Smooth muscle cell (in vitro differentiated cells): ENCODE data around the gene AHI1. TPM values are rescaled to one million over a fixed set of nuclear protein-coding genes. Genes with fewer than 3 reads are reported as not detected.

ENCODE experiments used
- DNase-seq: peaks from one replicate; lab custom pipeline; 2025; ENCODE audit not compliant: unreplicated experiment; lab: John Stamatoyannopoulos, UW
- H2AFZ ChIP-seq: fragments of 200-600 bp; sonication (generic); 2 replicates; pipeline ENCODE4 v1.6.0; 2016; ENCODE audit warnings: antibody characterized with exemption, low read depth, mild to moderate bottlenecking
- H3F3A ChIP-seq: fragments of 200-600 bp; sonication (generic); 2 replicates; pipeline ENCODE4 v1.6.0; 2017; ENCODE audit warnings: antibody characterized with exemption, low read depth
- H3K27ac ChIP-seq: fragments of 200-600 bp; sonication (generic); 2 replicates; pipeline ENCODE4 v1.5.1; 2016; ENCODE audit warnings: low read depth, mild to moderate bottlenecking
- H3K27me3 ChIP-seq: fragments of 200-600 bp; sonication (generic); 2 replicates; pipeline ENCODE4 v1.6.1; 2016; ENCODE audit warnings: low read depth, mild to moderate bottlenecking
- H3K36me3 ChIP-seq: fragments of 200-600 bp; sonication (generic); 2 replicates; pipeline ENCODE4 v1.5.1; 2016; ENCODE audit warnings: low read depth
- H3K4me1 ChIP-seq: fragments of 200-600 bp; sonication (generic); 2 replicates; pipeline ENCODE4 v1.5.1; 2016; ENCODE audit warnings: low read depth
- H3K4me2 ChIP-seq: fragments of 200-600 bp; sonication (generic); 2 replicates; pipeline ENCODE4 v1.6.0; 2016; ENCODE audit warnings: mild to moderate bottlenecking
- H3K4me3 ChIP-seq: fragments of 200-600 bp; sonication (generic); 2 replicates; pipeline ENCODE4 v1.5.1; 2016; ENCODE audit warnings: mild to moderate bottlenecking
- H3K79me2 ChIP-seq: fragments of 200-600 bp; sonication (generic); 2 replicates; pipeline ENCODE4 v1.6.0; 2016; ENCODE audit warnings: low read depth, mild to moderate bottlenecking
- H3K9ac ChIP-seq: fragments of 200-600 bp; sonication (generic); 2 replicates; pipeline ENCODE4 v1.6.0; 2016; ENCODE audit warnings: low read depth
- H3K9me3 ChIP-seq: fragments of 200-600 bp; sonication (generic); replicated peaks from 2 replicates; pipeline ENCODE4 v1.5.1; 2016; ENCODE audit warnings: low read depth
- H4K20me1 ChIP-seq: fragments of 200-600 bp; sonication (generic); 2 replicates; pipeline ENCODE4 v1.6.0; 2016; ENCODE audit warnings: low read depth
- WGBS: methylation state at CpG from one replicate; pipeline ENCODE4 v1.1.7; 2016; ENCODE audit warnings: low lambda C conversion rate; 5-methylcytosine and 5-hydroxymethylcytosine counted together
- polyA plus RNA-seq: library from polyadenylated mRNA; unstranded; fragments of >200 nt; fragmentation: Nextera tagmentation; extraction: Ambion mirVana; gene quantifications from 2 replicates; pipeline ENCODE4 v1.2.1, GENCODE V29; 2016
- total RNA-seq: library from RNA; depleted of rRNA; stranded (reverse); fragments of >200 nt; gene quantifications from 2 replicates; pipeline ENCODE4 v1.2.3, GENCODE V29; 2014
- TF ChIP-seq, protein P1 (sequence below): fragments of 200-600 bp; sonication (generic); IDR thresholded peaks from 2 replicates; pipeline ENCODE4 v1.5.1; 2017; ENCODE audit warnings: borderline replicate concordance, mild to moderate bottlenecking, antibody characterized with exemption; ENCODE audit not compliant: insufficient read depth, poor library complexity, severe bottlenecking

Gene AHI1
- 16.0 and 23.3 TPM in 2 replicates for total RNA-seq
- 18.8 and 28.0 TPM in 2 replicates for polyA plus RNA-seq

DNA sequence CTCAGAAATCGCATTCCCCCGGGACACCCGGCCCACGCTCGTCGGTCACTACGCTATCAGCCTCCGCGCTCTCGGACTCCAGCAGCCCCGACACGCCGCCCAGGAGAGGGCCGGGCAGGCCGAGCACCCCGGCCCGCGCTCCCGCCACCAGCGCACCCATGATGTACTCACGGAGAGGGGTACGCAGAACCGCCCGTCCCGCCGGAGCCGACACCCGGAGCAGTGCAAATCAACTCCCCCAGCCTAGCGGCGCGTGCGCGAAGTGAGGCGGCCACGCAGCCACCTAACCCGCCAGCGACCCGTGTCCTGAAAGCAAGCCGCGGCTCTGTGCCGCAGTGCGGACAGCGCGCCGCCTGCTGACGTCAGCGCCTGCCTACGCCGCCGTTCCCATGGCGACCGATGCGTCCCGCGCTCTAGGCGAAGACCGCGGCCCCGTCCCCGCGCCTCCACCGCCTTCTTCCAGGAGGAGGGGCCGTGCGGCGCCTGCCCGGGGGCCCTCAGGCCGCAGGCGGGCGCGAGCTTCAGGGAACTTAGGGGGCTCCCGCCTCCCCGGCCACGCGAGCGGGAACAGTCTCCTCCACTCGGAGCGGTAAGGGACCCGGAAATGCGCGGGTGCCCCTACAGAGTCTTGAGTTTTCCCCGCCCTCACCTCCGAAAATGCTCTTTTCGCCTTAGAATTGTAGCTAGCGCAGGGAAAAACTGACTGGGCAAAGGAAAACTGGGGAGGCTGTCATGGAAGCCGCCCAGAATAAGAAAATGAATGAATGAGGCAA lies at the start of gene AHI1:
AHI1 (minus strand) TSS at position 329 of the 773 bp plus-strand sequence. CDS start 5,503 bp downstream, outside the sequence.
- peak within 1 kb of the TSS; percentile 99 for H3K9ac ChIP-seq
- H3F3A ChIP-seq, result peaks cover 9% of the 10 kb centered on the region
- peaks cover 16% of the 10 kb centered on the region for H3K79me2 ChIP-seq
- H2AFZ ChIP-seq, result peak within 1 kb of the TSS; percentile 76
- no peaks in the 10 kb centered on the region for H3K36me3 ChIP-seq
- peaks cover 9% of the 10 kb centered on the region for H3K4me1 ChIP-seq
- 1% methylated on average over 72 of the region's 85 CpGs for WGBS
- H4K20me1 ChIP-seq, result no peaks in the 10 kb centered on the region
- H3K4me3 ChIP-seq, result peak within 1 kb of the TSS; percentile 83
- H3K4me2 ChIP-seq, result peak within 1 kb of the TSS; percentile 90
- H3K27ac ChIP-seq, result peak within 1 kb of the TSS; percentile 99
- no peaks in the 10 kb centered on the region for H3K27me3 ChIP-seq
- no peaks in the 10 kb centered on the region for H3K9me3 ChIP-seq
- TF ChIP-seq, protein P1, sequence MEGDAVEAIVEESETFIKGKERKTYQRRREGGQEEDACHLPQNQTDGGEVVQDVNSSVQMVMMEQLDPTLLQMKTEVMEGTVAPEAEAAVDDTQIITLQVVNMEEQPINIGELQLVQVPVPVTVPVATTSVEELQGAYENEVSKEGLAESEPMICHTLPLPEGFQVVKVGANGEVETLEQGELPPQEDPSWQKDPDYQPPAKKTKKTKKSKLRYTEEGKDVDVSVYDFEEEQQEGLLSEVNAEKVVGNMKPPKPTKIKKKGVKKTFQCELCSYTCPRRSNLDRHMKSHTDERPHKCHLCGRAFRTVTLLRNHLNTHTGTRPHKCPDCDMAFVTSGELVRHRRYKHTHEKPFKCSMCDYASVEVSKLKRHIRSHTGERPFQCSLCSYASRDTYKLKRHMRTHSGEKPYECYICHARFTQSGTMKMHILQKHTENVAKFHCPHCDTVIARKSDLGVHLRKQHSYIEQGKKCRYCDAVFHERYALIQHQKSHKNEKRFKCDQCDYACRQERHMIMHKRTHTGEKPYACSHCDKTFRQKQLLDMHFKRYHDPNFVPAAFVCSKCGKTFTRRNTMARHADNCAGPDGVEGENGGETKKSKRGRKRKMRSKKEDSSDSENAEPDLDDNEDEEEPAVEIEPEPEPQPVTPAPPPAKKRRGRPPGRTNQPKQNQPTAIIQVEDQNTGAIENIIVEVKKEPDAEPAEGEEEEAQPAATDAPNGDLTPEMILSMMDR, result no peak
- peak; percentile 84 for DNase-seq

DNA sequence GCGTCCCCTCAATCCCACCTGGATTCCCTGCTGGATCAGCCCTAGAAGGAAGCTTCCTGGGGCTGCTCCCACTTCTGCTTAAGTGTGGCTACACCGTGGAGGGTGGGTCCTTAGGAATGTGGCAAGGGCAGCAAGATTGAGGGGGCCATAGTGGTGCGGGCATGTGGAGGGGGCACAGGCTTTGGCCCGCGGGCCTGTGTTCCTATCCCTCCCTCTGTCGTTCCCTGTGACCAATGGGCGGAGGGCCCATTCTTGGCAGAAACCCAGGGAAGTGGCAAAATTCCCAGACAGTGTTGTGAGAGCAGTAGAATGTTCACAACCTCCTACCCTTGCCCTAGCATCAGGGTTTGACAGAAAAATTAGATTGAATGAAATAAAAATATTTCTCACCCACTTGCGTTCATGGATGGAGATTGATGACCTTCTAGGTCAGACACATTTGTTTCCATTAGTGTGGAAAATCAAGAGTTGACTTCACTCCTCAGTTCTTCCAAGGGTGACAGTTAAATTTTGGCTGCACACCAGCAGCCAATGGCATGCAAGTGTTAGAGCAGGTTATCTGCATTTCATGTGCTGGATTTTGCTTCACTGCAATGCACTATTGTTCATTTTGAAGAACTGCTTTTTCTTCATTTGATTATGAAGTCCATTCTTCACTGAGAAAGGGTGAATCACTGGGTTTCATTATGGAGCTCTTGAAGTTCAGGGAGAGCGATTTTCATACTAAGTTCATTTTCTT lies 49.3 kb upstream of the AHI1 start:
- Histone ChIP-seq H3K4me3 (no peak overlapping the region), H3K36me3 (no peaks in the 10 kb centered on the region), H2AFZ (no peak overlapping the region), H3K27me3 (no peaks in the 10 kb centered on the region), H3K9ac (no peak overlapping the region), H3K79me2 (no peaks in the 10 kb centered on the region), H3K9me3 (no peaks in the 10 kb centered on the region), H3K4me2 (no peak overlapping the region), H3F3A (no peaks in the 10 kb centered on the region), H4K20me1 (no peaks in the 10 kb centered on the region), H3K4me1 (no peaks in the 10 kb centered on the region), H3K27ac (no peak overlapping the region)
- TF ChIP-seq, protein P1, result no peak
- DNase-seq, result no peak
- WGBS, result 90% methylated on average over 9 of the region's 9 CpGs

DNA sequence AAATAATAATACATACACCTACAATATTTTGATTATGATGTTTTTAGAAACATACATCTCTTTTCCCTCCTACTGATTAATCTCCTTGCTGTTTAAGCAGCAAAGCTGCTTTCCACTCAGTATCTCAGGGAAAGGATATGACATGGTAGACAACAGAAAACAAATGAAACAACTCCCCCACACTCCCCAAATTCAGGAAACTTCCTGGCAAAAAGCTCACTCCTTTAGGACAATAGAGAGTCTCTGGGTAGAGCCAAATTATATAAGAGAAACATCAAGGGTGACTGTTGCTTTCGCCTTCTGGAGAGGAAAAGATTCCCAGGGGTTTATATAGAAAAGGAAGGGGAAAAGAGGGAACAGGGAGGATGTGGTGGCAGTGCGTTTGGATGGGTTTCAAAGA lies 48.7 kb upstream of the AHI1 start:
- no peaks in the 10 kb centered on the region for H3K36me3 ChIP-seq
- no peaks in the 10 kb centered on the region for H3K9me3 ChIP-seq
- no peak overlapping the region for H3K27ac ChIP-seq
- no peak for DNase-seq
- no peaks in the 10 kb centered on the region for H4K20me1 ChIP-seq
- no peak overlapping the region for H3K9ac ChIP-seq
- TF ChIP-seq, protein P1, result no peak
- H2AFZ ChIP-seq, result no peak overlapping the region
- no peaks in the 10 kb centered on the region for H3K79me2 ChIP-seq
- 93% methylated on average over 2 of the region's 2 CpGs for WGBS
- no peak overlapping the region for H3K4me2 ChIP-seq
- H3K4me3 ChIP-seq, result no peak overlapping the region
- no peaks in the 10 kb centered on the region for H3K27me3 ChIP-seq
- no peaks in the 10 kb centered on the region for H3F3A ChIP-seq
- H3K4me1 ChIP-seq, result no peaks in the 10 kb centered on the region
